Measurements from ENCODE around the gene DZIP1.

DZIP1 gene

GRCh38 chr13:95642028-95642621 lies 2.4 kb downstream of the DZIP1 start:
- H3K27ac ChIP-seq, result no peak overlapping the region
- TF ChIP-seq CTCF (conservative IDR thresholded peaks at IDR 0.05) (no peak), ZFX (IDR thresholded peaks at IDR 0.05) (no peak)

DNA sequence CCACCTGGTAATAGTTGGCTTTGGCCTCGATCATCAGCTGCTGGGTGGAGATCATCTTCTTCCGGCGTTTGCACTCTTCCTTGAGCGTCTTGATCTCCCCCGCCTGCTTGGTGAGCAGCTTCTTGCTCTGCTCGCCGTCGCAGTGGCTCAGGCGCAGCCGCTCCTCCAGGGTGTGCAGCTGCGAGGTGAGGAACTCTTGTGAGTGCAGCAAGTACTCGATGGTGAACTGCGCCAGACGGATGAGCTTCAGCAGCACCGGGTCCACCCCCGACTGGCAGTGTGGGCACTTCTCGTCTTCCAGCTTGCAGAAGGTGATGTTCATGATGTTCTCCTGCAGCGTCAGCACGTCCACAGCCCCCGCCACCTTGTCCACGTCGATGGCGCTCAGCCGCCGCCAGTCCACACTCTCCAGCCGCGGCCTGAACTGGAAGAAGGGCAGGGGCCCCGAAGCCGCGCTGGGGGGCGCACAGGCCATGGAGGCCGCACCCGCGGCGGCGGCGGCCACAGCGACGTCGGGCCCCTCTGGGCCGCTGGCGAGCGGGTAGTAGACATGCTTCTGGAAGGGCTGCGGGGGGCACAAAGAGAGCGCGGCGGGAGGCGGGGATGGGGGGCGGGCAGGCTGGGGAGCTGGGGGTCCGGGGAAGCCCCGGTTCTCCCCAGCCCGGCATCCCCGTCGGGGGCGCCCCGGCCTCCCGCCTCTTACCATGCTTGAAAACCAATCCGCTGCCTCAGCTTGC lies 3.0 kb downstream of the DZIP1 start:
- no peak overlapping the region for H3K27ac ChIP-seq
- TF ChIP-seq ZFX (IDR thresholded peaks at IDR 0.05) (no peak), CTCF (conservative IDR thresholded peaks at IDR 0.05) (no peak)

DNA sequence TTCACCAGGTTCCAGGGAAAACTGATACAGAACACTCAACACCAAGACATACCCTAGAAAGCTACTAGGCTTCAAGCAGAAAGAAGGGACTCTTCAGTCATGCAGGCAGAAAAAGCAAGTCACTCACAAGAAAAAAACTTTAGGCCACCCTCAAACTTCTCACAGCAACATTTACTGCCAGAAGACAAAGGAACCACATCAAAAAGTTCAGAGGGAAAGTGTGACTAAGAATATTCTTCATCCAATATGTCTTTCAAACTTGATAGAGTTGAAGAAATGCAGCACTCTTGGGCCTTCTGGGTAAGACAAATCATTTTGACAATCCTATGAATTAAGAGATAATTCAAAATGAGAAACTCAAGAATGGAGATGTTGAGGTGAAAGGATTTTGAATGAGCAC lies 7.7 kb downstream of the DZIP1 start:
- no peak overlapping the region for H3K27ac ChIP-seq
- TF ChIP-seq CTCF (conservative IDR thresholded peaks at IDR 0.05) (no peak), ZFX (IDR thresholded peaks at IDR 0.05) (no peak)

DNA sequence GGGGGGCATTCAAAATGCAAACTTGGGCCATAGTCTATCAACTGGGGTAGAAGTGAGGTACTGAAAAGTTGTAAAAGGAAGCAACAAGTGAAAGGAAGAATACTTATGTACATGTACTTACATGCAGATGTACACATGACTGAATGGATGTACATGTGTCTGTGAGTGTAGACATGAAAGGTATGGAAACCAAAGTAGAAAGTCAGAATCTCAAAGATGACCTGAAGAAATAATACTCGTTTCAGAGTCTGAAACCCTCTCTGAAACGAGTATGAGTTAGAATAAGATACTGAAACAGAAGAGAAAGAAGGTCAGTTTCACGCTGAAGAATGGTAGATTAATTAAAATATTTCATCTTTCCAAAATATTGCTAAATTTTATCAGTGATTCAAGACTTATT lies 13.9 kb downstream of the DZIP1 start:
- no peak for TF ChIP-seq ZFX (IDR thresholded peaks at IDR 0.05)
- no peak for TF ChIP-seq CTCF (conservative IDR thresholded peaks at IDR 0.05)

GRCh38 chr13:95629071-95629470 lies 15.4 kb downstream of the DZIP1 start:
- TF ChIP-seq CTCF (conservative IDR thresholded peaks at IDR 0.05), result no peak
- TF ChIP-seq ZFX (IDR thresholded peaks at IDR 0.05), result no peak
- H3K27ac ChIP-seq, result no peak overlapping the region

More for the DNA sequence above, 13.9 kb downstream of the DZIP1 start:
- no peak overlapping the region for H3K27ac ChIP-seq

GRCh38 chr13:95628488-95628887 lies 16.0 kb downstream of the DZIP1 start:
- TF ChIP-seq CTCF (conservative IDR thresholded peaks at IDR 0.05), result no peak
- TF ChIP-seq ZFX (IDR thresholded peaks at IDR 0.05), result no peak
- no peak overlapping the region for H3K27ac ChIP-seq

DNA sequence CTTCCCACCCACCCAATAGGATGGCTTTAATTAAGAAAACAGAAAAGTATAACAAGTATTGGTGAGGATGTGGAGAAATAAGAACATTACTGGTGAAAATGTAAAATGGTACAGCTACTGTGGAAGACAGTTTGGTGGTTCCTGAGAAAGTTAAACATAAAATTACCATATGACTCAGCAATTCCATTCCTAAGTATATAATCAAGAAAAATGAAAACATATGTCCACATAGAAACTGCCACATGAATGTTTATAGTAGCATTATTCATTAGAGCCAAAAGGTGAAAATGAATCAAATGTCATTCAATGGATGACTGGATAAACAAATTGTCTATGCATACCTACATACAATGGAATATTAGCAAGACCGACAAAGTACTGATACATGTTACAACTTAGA lies 16.9 kb downstream of the DZIP1 start:
- no peak overlapping the region for H3K27ac ChIP-seq
- TF ChIP-seq CTCF (conservative IDR thresholded peaks at IDR 0.05) (no peak), ZFX (IDR thresholded peaks at IDR 0.05) (no peak)

Measured in C4-2B (cell line).